ENCODE measurements around the gene DHDDS. TPM values are rescaled to one million over a fixed set of nuclear protein-coding genes. Genes with fewer than 3 reads are reported as not detected.

DHDDS gene
- total and polyA plus RNA-seq, 2 of the 13 experiments (the other 11 are each of a cell fraction or from before 2014, with no cell fraction given) = 18.9 to 28.3 TPM

- no peak; the same call in 1 of the 2 replicates for TF ChIP-seq GLI4 (CRISPR knock-in tag; IDR thresholded peaks at IDR 0.05; ENCODE audit: borderline replicate concordance)
- TF ChIP-seq ZNF841 (CRISPR knock-in tag; IDR thresholded peaks at IDR 0.05; ENCODE audit: borderline replicate concordance) = no peak
- TF ChIP-seq, protein P1, sequence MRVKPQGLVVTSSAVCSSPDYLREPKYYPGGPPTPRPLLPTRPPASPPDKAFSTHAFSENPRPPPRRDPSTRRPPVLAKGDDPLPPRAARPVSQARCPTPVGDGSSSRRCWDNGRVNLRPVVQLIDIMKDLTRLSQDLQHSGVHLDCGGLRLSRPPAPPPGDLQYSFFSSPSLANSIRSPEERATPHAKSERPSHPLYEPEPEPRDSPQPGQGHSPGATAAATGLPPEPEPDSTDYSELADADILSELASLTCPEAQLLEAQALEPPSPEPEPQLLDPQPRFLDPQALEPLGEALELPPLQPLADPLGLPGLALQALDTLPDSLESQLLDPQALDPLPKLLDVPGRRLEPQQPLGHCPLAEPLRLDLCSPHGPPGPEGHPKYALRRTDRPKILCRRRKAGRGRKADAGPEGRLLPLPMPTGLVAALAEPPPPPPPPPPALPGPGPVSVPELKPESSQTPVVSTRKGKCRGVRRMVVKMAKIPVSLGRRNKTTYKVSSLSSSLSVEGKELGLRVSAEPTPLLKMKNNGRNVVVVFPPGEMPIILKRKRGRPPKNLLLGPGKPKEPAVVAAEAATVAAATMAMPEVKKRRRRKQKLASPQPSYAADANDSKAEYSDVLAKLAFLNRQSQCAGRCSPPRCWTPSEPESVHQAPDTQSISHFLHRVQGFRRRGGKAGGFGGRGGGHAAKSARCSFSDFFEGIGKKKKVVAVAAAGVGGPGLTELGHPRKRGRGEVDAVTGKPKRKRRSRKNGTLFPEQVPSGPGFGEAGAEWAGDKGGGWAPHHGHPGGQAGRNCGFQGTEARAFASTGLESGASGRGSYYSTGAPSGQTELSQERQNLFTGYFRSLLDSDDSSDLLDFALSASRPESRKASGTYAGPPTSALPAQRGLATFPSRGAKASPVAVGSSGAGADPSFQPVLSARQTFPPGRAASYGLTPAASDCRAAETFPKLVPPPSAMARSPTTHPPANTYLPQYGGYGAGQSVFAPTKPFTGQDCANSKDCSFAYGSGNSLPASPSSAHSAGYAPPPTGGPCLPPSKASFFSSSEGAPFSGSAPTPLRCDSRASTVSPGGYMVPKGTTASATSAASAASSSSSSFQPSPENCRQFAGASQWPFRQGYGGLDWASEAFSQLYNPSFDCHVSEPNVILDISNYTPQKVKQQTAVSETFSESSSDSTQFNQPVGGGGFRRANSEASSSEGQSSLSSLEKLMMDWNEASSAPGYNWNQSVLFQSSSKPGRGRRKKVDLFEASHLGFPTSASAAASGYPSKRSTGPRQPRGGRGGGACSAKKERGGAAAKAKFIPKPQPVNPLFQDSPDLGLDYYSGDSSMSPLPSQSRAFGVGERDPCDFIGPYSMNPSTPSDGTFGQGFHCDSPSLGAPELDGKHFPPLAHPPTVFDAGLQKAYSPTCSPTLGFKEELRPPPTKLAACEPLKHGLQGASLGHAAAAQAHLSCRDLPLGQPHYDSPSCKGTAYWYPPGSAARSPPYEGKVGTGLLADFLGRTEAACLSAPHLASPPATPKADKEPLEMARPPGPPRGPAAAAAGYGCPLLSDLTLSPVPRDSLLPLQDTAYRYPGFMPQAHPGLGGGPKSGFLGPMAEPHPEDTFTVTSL (CRISPR knock-in tag; IDR thresholded peaks at IDR 0.05; ENCODE audit: borderline replicate concordance) = peak; percentile 92
- no peak for TF ChIP-seq KLF12 (CRISPR knock-in tag; IDR thresholded peaks at IDR 0.05; ENCODE audit: borderline replicate concordance)
- TF ChIP-seq MAFK (conservative IDR thresholded peaks at IDR 0.05 in 1 of 2, IDR thresholded peaks at IDR 0.05 in 1 of 2; ENCODE audit: low read length in 2 of 2) = no peak
- TF ChIP-seq ZNF879 (CRISPR knock-in tag; IDR thresholded peaks at IDR 0.05) = no peak
- no peak for TF ChIP-seq NONO (IDR thresholded peaks at IDR 0.05)
- TF ChIP-seq NONO (CRISPR knock-in tag; conservative IDR thresholded peaks at IDR 0.05) = peak; percentile 74
- TF ChIP-seq, protein P2, sequence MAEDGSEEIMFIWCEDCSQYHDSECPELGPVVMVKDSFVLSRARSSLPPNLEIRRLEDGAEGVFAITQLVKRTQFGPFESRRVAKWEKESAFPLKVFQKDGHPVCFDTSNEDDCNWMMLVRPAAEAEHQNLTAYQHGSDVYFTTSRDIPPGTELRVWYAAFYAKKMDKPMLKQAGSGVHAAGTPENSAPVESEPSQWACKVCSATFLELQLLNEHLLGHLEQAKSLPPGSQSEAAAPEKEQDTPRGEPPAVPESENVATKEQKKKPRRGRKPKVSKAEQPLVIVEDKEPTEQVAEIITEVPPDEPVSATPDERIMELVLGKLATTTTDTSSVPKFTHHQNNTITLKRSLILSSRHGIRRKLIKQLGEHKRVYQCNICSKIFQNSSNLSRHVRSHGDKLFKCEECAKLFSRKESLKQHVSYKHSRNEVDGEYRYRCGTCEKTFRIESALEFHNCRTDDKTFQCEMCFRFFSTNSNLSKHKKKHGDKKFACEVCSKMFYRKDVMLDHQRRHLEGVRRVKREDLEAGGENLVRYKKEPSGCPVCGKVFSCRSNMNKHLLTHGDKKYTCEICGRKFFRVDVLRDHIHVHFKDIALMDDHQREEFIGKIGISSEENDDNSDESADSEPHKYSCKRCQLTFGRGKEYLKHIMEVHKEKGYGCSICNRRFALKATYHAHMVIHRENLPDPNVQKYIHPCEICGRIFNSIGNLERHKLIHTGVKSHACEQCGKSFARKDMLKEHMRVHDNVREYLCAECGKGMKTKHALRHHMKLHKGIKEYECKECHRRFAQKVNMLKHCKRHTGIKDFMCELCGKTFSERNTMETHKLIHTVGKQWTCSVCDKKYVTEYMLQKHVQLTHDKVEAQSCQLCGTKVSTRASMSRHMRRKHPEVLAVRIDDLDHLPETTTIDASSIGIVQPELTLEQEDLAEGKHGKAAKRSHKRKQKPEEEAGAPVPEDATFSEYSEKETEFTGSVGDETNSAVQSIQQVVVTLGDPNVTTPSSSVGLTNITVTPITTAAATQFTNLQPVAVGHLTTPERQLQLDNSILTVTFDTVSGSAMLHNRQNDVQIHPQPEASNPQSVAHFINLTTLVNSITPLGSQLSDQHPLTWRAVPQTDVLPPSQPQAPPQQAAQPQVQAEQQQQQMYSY (CRISPR knock-in tag; IDR thresholded peaks at IDR 0.05) = no peak
- 0 out of 2 replicates have a peak, but pooled peaks have one; percentile 69 for TF ChIP-seq RORA (CRISPR knock-in tag; IDR thresholded peaks at IDR 0.05)
- TF ChIP-seq, protein P3, sequence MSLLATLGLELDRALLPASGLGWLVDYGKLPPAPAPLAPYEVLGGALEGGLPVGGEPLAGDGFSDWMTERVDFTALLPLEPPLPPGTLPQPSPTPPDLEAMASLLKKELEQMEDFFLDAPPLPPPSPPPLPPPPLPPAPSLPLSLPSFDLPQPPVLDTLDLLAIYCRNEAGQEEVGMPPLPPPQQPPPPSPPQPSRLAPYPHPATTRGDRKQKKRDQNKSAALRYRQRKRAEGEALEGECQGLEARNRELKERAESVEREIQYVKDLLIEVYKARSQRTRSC (CRISPR knock-in tag; IDR thresholded peaks at IDR 0.05; ENCODE audit: low read depth) = no peak
- TF ChIP-seq MED1 (CRISPR knock-in tag; IDR thresholded peaks at IDR 0.05) = peak; percentile 84
- TF ChIP-seq SOX5 (CRISPR knock-in tag; IDR thresholded peaks at IDR 0.05; ENCODE audit: borderline replicate concordance) = peak; percentile 77
- TF ChIP-seq TOPORS (CRISPR knock-in tag; IDR thresholded peaks at IDR 0.05) = no peak
- no peak for TF ChIP-seq CREB3 (CRISPR knock-in tag; IDR thresholded peaks at IDR 0.05)
- no peak for TF ChIP-seq ZC3H13 (CRISPR knock-in tag; IDR thresholded peaks at IDR 0.05)
- peak; percentile 98 for TF ChIP-seq ZNF460 (CRISPR knock-in tag; IDR thresholded peaks at IDR 0.05; ENCODE audit: borderline replicate concordance)
- peak; percentile 80; the same call in 1 of the 2 replicates for TF ChIP-seq ZNF614 (CRISPR knock-in tag; IDR thresholded peaks at IDR 0.05; ENCODE audit: borderline replicate concordance)
- 0 out of 2 replicates have a peak, but pooled peaks have one; percentile 77 for TF ChIP-seq ZNF878 (CRISPR knock-in tag; IDR thresholded peaks at IDR 0.05)
Observed at GRCh38 chr1:26387447-26387846, 44.7 kb upstream of the DHDDS start (continued).
